MCF 10A (cell line): ENCODE results near the gene SLC16A5. TPM values are rescaled to one million over a fixed set of nuclear protein-coding genes. Genes with fewer than 3 reads are reported as not detected.

Experiments used
- BruUV-seq: library from RNA; stranded (reverse); fragments of 400-500 nt; replicated peaks from 2 replicates; lab custom pipeline; 2021; lab: Mats Ljungman, UMichigan
- CTCF ChIA-PET: fragments of 300-600 bp; sonication (Branson Sonifier 250); formaldehyde crosslinking; extraction: SDS; loops from one replicate; lab custom pipeline; 2021; ENCODE audit warnings: antibody characterized with exemption, inconsistent platforms; lab: Yijun Ruan, JAX
- POLR2A ChIA-PET: fragments of 300-600, 350-650 bp; sonication (Branson Sonifier 250); formaldehyde crosslinking; extraction: SDS; loops from one replicate; lab custom pipeline; 2020; ENCODE audit warnings: antibody characterized with exemption, inconsistent platforms; lab: Yijun Ruan, JAX
- DNase-seq: peaks from one replicate; pipeline ENCODE4 v3.0.0-alpha.2; 2018; ENCODE audit not compliant: unreplicated experiment
- H3K27ac Mint-ChIP-seq: one replicate; pipeline ENCODE4 v1.8.0; 2022; ENCODE audit warnings: mild to moderate bottlenecking, low read depth, mixed read lengths; ENCODE audit not compliant: unreplicated experiment
- H3K27me3 Mint-ChIP-seq: one replicate; pipeline ENCODE4 v1.8.0; 2022; ENCODE audit warnings: mixed read lengths; ENCODE audit not compliant: insufficient read depth, unreplicated experiment
- H3K36me3 Mint-ChIP-seq: one replicate; pipeline ENCODE4 v1.8.0; 2022; ENCODE audit warnings: mild to moderate bottlenecking, moderate library complexity, mixed read lengths; ENCODE audit not compliant: insufficient read depth, unreplicated experiment
- H3K4me1 Mint-ChIP-seq: one replicate; pipeline ENCODE4 v1.8.0; 2022; ENCODE audit warnings: mixed read lengths; ENCODE audit not compliant: insufficient read depth, unreplicated experiment
- H3K4me3 Mint-ChIP-seq: one replicate; pipeline ENCODE4 v1.8.0; 2022; ENCODE audit warnings: mild to moderate bottlenecking, moderate library complexity, mixed read lengths; ENCODE audit not compliant: unreplicated experiment
- H3K9me3 Mint-ChIP-seq: one replicate; pipeline ENCODE4 v1.8.0; 2022; ENCODE audit warnings: mixed read lengths; ENCODE audit not compliant: unreplicated experiment
- CTCF ChIP-seq: fragments of 200-600 bp; IDR thresholded peaks from one replicate; pipeline ENCODE4 v1.8.0; 2022; ENCODE audit warnings: antibody characterized with exemption, mild to moderate bottlenecking; ENCODE audit not compliant: unreplicated experiment
- intact Hi-C: fragments of 100-400 bp; cut with micrococcal nuclease; formaldehyde crosslinking; loops from 2 replicates; pipeline ENCODE4 v1.14.1; 2022
- total RNA-seq: library from RNA; stranded (reverse); gene quantifications from 2 replicates; pipeline ENCODE4 v1.2.3, GENCODE V29; 2022

The SLC16A5 gene
- total RNA-seq, 1 experiment from 2014 or later: 26.0 TPM

DNA sequence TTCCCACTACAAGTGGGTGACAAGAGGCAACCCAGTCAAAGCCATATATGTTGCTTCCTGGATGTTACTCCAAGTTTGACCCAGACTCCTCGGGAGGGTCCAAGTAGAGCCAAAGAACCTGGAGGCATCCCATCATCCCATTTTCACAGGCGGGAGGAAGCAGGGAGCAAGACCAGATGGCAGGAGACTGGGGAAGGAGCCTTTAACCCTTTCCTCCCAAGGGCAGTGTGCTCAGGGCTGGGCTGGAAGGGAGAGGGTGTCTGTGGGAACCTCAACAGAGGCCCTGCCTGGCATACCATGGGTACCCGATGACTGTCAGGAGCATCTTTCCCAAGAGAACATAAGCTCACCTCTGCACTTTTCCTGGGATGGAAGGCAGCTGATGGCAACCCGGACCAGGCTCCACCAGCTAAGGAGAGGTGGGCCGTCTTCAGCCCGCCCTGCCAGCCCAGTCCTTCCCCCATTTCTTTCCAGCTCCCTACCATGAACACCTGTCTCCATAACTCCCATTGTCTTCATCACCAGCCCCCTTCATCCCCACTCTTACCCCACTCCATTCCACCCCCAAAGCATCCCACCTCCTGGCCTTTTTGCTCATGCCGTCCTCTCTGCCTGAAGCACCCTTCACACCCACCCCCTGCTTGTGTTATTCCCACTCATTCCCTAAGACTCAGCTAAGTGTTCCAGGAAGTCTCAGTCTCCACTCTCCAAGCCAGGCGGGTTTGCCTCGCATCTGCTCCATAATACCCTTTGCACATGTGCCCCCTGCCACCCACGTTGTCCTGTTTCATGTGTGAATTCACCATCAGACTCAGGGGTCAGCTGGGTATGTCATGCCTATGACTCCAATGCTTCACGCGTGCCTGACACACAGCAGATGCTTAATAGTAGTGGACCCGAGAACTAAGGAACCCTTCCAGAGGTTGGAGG lies 5.9 kb upstream of the SLC16A5 start:
- no peaks in the 10 kb centered on the region for H3K27me3 Mint-ChIP-seq
- H3K9me3 Mint-ChIP-seq: no peaks in the 10 kb centered on the region
- TF ChIP-seq CTCF: no peak
- no TSS peak for BruUV-seq
- H3K4me1 Mint-ChIP-seq: peaks cover 26% of the 10 kb centered on the region
- no peak overlapping the region for H3K27ac Mint-ChIP-seq
- POLR2A ChIA-PET: interaction anchor here (1.0 to 1.8 kb wide), 4 partner anchors 9 to 41 kb away, joined by 3 to 5 read pairs (median 4); no protein-coding TSS in a partner anchor
- H3K4me3 Mint-ChIP-seq: no peak overlapping the region
- CTCF ChIA-PET: interaction anchor here (0.6 to 1.0 kb wide), 5 partner anchors 13 to 48 kb away, joined by 3 to 4 read pairs (median 3); no protein-coding TSS in a partner anchor
- no peaks in the 10 kb centered on the region for H3K36me3 Mint-ChIP-seq
- intact Hi-C loops: no loop called here
- no peak for DNase-seq

DNA sequence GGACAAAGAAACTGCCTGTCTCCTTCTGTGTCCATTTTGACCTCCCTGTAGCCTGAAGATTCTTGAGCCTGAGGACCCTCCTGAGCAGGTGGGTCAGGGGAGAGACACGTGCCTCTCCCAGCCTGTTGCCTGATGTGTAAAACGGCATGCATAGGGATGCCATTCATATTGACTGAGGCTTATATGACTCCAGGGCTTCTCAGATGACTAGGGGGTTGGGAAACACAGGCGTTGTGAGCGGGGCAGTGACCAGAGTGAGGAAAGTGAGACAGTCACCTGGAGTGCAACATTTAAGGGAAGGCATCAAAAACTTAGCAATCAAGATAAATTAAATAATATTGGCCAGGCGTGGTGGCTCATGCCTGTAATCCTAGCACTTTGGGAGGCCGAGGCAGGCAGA lies 5.1 kb upstream of the SLC16A5 start:
- Mint-ChIP-seq H3K4me3 (no peak overlapping the region), H3K27ac (no peak overlapping the region), H3K27me3 (no peaks in the 10 kb centered on the region), H3K9me3 (no peaks in the 10 kb centered on the region), H3K4me1 (peaks cover 30% of the 10 kb centered on the region), H3K36me3 (no peaks in the 10 kb centered on the region)
- TF ChIP-seq CTCF: no peak
- ChIA-PET CTCF (interaction anchor here (0.7 kb wide), 2 partner anchors 22 to 162 kb away, joined by 3 read pairs; no protein-coding TSS in a partner anchor), POLR2A (interaction anchor here (1.0 kb wide), 1 partner anchor 13 kb away, joined by 5 read pairs; no protein-coding TSS in a partner anchor)
- BruUV-seq: no TSS peak
- intact Hi-C loops: no loop called here
- no peak for DNase-seq

- Mint-ChIP-seq H3K27me3 (no peaks in the 10 kb centered on the region), H3K36me3 (no peaks in the 10 kb centered on the region), H3K4me1 (peaks cover 23% of the 10 kb centered on the region), H3K4me3 (no peak overlapping the region), H3K9me3 (no peaks in the 10 kb centered on the region), H3K27ac (no peak overlapping the region)
- intact Hi-C loops: no loop called here
- peak; percentile 60 for DNase-seq
- no TSS peak for BruUV-seq
- POLR2A ChIA-PET: interaction anchor here (1.3 to 1.6 kb wide), 5 partner anchors 11 to 50 kb away, joined by 3 to 6 read pairs (median 5); no protein-coding TSS in a partner anchor
- CTCF ChIA-PET: interaction anchor here (0.7 to 1.0 kb wide), 3 partner anchors 15 to 32 kb away, joined by 3 to 6 read pairs (median 3); no protein-coding TSS in a partner anchor
- TF ChIP-seq CTCF: no peak
These were observed 3.6 kb upstream of the SLC16A5 start for GRCh38 chr17:75084039-75084660.
